CD4-positive, alpha-beta T cell treated with Interleukin-2 at 100 ng/mL for 4 hours (primary cell): ENCODE results near the gene IFI30.
"Not testable (repeated sequence)": the region's sequence is repeated elsewhere in the genome, so short reads cannot be mapped to it uniquely, and the experiment has no call there.

Experiments
- DNase-seq: peaks from one replicate; pipeline ENCODE4 v3.0.0-alpha.2; 2020; ENCODE audit warnings: low spot score

IFI30 gene

GRCh38 chr19:18152817-18153555, 20.6 kb upstream of the IFI30 start, which contains the start of gene PIK3R2:
TSS of gene PIK3R2 (plus strand) at chr19:18153163. CDS start at chr19:18155880, 2,717 bp downstream.
- DNase-seq, result peak; percentile 99

DNA sequence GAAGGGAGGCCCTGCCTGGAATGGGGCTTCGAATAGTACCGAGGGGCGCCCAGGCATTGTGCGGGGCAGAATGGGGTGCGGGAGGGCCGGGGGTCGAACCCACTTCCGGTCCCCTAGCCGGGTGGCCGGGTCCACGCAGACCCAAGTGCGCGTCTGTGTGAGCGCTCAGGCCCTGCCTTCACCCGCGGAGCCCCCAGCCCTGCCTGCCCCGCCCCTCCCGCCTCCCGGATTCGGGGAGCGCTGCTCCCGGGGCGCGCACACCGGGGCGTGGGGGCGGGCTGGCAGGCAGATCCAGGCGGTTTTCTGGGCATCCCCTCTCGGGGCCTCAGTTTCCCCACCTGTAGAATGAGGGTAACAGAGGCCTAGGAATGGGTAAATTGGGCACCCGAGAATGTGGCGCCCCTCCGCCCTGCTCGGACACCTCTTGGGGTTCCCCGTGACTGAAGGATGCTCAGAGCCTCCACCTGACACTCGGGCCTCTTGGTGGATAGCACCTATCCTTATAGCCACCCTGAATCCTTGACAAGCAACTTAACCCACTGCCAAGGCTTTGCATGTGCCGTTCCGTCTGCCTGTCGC, 20.0 kb upstream of the IFI30 start:
- DNase-seq, result no peak

DNA sequence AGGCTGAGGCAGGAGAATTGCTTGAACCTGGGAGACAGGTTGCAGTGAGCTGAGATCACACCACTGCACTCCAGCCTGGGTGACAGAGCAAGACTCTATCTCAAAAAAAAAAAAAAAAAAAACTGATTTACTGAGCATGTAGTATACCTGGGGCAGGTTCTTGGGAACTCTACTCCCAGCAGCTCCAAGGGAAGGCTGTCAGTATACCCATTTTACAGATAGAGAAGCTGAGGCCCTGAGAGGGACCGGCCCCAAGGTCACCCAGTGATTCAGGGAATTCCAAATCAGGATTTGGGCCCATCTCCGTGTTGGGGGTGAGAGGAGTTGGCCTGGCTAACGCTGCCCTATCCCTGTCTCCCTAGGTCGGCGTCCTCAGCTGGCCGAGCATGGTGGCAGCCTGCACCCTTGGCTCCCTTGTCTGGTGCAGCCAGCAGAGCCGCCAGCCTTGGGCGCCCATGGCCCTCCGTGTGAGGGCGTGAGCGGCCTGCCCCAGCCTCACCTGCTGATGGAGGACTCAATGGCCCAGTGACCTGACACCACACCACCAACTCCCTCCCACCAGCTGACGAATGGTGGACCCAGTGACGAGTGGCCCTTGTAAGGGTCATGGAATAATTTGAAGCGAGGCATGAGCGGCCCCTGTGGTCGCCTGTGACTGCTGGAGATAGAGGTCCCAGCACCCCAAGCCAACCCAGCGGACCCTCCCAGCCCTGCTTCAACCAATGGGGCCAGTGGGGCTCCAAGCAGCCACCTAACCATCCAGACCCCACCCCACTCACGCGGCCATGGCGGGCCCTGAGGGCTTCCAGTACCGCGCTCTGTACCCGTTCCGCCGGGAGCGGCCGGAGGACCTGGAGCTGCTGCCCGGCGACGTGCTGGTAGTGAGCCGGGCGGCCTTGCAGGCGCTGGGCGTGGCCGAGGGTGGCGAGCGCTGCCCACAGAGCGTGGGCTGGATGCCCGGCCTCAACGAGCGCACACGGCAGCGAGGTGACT, 18.2 kb upstream of the IFI30 start:
- DNase-seq, result no peak

GRCh38 chr19:18156268-18156667, 17.3 kb upstream of the IFI30 start:
- no peak for DNase-seq

DNA sequence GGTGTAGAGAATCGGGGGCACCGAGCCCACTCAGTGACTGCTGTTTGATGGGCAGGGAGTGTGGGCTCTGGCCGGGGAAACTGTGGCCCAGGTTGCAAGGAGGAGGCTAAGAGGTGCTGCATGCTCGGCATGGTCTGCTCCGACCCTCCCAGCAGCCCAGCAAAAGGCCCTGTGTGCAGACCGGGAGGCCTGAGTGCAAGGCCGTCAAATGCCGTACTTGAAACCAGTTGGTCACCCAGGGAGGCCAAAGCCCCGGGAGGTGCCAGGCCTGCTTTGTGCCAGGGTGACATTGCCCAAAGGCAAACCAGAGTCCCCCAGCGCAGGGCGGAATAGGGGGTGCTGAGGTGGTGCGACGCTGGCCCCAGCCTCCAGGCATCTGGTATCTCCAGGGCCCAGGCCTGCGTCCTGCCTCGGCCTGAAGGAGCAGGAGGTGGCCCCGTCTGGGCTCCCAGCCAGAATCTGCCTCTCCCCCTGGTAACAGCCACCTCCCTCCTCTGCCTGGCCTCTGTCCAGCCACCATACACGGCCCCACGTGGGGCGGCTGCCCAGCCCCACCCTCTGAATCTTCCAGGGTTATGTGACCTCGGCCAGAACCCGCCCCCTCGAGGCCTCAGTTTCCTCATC, 16.7 kb upstream of the IFI30 start:
- DNase-seq, result no peak

DNA sequence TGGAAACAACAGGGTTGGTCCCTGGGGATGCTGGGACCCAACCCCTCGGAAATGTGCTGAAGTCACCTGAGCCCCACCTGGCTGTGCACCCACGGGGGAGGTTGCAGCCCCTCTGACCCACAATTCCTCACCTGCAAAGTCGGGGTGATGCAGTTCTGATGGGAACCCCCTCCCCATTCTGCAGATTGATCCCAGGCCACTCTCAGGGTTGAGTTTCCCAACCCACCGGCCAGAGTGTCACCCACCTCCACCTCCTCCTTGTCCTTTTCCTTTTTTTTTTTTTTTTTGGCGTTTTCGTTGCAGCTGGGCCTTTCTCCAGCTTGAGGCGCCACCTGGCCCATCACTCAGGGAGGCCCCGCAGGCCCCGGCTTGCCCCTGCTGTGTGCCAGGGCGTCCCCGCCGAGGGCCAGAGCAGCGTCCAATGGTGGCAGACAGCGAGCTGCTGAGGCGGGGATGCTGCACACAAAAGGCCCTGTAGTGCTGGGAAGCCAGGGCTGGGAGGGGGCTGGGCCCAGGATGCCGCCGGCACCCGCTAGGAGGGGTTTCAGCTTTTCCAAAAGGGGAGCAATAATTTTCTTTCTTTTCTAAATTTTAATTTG, 16.0 kb upstream of the IFI30 start:
- DNase-seq, result no peak

DNA sequence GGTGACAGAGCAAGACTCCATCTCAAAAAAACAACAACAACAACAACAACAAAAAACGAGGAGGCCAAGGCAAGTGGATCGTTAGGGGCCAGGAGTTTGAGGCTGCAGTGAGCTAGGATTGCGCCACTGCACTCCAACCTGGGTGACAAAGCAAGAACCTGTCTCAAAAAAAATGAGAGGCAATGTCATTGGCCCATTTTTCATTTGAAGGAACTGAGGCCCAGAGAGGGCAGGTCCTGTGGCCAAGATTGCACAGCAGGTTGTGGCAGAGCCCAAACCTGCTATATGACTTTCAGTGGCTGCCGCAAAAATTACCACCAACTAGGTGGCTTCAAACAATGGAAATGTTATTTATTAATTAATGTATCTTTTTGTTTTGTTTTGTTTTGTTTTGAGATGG, 15.1 kb upstream of the IFI30 start:
- DNase-seq, result no peak

DNA sequence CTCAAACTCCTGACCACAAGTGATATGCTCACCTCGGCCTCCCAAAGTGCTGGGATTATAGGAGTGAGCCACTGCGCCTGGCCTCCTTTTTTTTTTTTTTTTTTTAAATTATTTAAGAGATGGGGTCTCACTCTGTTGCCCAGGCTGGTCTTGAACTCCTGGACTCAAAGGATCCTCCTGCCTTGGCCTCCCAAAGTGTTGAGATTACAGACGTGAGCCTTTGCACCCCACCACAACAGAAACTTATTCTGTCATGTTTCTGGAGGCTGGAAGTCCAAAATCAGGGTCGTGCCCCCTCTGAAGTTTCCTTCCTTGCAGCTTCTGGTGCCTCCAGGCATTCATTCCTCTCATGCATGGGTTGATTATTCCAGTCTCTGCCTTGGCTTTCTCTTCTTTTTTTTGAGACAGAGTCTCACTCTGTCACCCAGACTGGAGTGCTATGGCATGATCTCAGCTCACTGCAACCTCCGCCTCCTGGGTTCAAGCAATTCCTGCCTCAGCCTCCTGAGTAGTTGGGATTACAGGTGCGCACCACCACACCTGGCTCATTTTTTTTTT, 14.5 kb upstream of the IFI30 start:
- not testable (repeated sequence) for DNase-seq

DNA sequence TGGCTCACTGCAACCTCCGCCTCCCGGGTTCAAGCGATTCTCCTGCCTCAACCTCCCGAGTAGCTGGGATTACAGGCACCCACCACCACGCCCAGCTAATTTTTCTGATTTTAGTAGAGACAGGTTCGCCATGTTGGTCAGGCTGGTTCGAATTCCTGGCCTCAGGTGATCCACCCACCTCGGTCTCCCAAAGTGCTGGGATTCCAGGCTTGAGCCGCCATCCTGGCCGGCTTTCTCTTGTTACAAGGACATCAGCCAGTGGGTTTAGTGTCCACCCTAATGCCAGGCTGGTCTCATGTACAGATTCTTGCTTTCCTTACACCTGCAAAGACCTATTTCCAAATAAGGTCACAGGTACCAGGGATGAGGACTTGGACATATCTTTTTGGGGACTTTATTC, 13.8 kb upstream of the IFI30 start:
- no peak for DNase-seq

- DNase-seq, result no peak
Observed at GRCh38 chr19:18160493-18160970, 13.1 kb upstream of the IFI30 start.

DNA sequence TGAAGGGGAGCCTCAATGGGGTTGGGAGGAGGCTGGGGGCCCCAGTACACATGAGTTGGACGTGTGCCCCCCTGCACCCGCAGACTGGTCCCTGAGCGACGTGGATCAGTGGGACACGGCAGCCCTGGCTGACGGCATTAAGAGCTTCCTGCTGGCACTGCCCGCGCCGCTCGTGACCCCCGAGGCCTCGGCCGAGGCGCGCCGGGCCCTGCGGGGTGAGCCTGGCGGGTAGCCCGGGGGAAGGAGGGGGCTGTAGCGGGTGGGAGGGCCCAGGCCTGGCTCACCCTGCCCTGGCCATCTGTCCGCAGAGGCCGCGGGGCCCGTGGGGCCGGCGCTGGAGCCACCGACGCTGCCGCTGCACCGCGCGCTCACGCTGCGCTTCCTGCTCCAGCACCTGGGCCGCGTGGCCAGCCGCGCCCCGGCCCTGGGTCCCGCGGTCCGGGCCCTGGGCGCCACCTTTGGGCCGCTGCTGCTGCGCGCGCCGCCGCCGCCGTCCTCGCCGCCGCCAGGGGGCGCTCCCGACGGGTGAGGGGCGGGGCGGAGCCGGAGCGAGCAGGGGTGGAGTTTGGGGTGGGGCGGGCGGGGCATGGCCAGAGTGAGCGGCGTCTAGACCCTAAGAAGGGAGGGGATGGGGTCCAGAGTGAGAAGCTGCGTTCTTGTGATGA, 12.5 kb upstream of the IFI30 start:
- peak; percentile 81 for DNase-seq

DNA sequence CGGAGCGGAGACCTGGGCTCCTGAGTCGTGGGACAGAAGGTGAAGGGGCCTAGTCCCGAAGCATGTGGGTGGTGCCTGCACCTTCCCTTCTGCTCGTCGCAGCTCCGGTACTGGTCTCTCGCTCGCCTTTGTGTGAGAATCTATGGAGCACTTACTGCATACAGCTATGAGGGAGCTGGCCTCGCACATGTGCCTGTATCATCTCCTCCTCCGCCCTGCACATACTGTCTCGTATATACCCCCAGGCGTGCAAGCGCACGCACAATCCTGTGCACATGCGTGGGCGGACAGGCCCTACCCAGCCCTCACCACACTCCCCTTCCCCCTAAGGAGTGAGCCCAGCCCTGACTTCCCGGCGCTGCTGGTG, 12.0 kb upstream of the IFI30 start:
- DNase-seq, result no peak

DNA sequence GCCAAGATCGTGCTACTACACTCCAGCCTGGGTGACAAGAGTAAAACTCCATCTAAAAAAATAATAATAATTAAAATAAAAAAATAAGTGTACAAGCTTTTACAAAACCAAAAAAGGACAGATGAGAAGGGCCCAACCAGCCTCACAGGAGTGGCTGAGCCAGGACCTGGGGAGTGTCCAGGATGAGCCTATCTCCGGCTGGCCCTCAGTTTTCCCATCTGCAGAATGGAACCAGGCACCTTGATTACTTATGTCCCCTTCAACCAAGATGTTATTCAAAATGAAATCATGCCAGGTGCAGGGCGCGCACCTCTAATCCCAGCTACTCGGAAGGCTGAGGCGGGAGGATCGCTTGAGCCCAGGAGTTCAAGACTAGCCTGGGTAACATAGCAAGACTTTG, 9.5 kb upstream of the IFI30 start:
- no peak for DNase-seq

GRCh38 chr19:18165794-18166544, 7.6 kb upstream of the IFI30 start:
- DNase-seq, result no peak

- no peak for DNase-seq
Observed at GRCh38 chr19:18167011-18167410, 6.6 kb upstream of the IFI30 start.

- DNase-seq, result peak; percentile 70
Observed at GRCh38 chr19:18167975-18168645, 5.5 kb upstream of the IFI30 start.

DNA sequence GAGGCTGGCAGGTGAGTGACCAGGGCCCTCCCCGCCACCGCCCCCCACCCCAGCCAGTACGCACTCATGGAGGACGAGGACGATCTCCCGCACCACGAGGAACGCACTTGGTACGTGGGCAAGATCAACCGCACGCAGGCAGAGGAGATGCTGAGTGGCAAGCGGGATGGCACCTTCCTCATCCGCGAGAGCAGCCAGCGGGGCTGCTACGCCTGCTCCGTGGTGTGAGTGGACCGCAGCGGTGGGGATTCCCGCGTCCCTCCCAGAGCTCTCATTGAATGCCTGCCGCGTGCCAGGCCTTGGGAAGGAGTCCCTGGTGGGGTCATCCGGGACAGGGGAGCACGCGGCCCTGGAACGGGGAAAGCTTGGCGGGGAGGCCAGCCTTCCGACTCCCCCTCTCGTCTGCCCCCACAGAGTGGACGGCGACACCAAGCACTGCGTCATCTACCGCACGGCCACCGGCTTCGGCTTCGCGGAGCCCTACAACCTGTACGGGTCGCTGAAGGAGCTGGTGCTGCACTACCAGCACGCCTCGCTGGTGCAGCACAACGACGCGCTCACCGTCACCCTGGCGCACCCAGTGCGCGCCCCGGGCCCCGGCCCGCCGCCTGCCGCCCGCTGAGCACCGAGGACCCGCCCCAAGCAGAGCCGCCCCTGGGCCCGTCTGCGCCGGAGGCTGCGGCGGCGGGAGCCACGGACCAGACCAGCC, 4.8 kb upstream of the IFI30 start:
- DNase-seq, result no peak

DNA sequence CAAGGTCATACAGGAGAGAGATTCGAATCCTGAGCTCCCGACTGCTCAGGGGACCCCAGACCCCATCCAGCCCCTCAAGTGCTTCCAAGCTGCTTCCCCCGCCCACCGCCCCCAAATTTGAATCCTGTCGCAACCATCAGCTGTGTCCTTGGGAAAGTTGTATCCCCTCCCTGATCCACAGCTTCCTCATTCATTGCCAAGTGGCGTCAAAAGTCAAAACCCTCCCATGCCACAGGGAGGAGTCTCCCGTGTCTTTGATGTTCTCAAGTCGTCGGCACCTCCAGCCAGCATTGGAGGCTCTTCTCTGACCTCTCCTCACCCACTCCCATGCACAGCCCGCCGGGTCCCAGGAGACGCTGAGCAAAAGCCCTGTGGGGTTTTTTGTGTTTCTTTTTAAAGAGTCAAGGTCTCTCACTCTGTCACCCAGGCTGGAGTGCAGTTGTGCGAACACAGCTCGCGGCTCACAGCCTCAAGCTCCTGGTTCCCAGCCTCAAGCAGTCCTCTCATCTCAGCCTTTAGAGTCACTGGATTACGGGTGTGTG, 2.8 kb upstream of the IFI30 start:
- DNase-seq, result no peak
